Epithelial cell of proximal tubule (primary cell): Measurements from ENCODE around the gene DENND2D. TPM values are rescaled to one million over a fixed set of nuclear protein-coding genes. Genes with fewer than 3 reads are reported as not detected.

Experiments
- DNase-seq: peaks from one replicate; pipeline ENCODE4 v3.0.0-alpha.2; 2011; ENCODE audit warnings: low read depth
- H3K4me3 ChIP-seq: 2 replicates; pipeline ENCODE4 v1.5.1; 2011; ENCODE audit warnings: low read depth, mild to moderate bottlenecking, low read length
- total RNA-seq: library from RNA; depleted of rRNA; stranded (reverse); fragments of >200 nt; gene quantifications from 2 replicates; pipeline ENCODE4 v1.2.3, GENCODE V29; 2015
- TF ChIP-seq, protein P1 (sequence below): conservative IDR thresholded peaks from 2 replicates; pipeline ENCODE4 v1.5.1; 2012; ENCODE audit warnings: low read depth, mild to moderate bottlenecking, low read length

DENND2D gene
- total RNA-seq, 1 donor from 2014 or later, result 8.1 TPM

GRCh38 chr1:111221633-111222291 is 21.3 kb upstream of the DENND2D start:
- DNase-seq, result no peak
- no peak overlapping the region for H3K4me3 ChIP-seq
- TF ChIP-seq, protein P1, sequence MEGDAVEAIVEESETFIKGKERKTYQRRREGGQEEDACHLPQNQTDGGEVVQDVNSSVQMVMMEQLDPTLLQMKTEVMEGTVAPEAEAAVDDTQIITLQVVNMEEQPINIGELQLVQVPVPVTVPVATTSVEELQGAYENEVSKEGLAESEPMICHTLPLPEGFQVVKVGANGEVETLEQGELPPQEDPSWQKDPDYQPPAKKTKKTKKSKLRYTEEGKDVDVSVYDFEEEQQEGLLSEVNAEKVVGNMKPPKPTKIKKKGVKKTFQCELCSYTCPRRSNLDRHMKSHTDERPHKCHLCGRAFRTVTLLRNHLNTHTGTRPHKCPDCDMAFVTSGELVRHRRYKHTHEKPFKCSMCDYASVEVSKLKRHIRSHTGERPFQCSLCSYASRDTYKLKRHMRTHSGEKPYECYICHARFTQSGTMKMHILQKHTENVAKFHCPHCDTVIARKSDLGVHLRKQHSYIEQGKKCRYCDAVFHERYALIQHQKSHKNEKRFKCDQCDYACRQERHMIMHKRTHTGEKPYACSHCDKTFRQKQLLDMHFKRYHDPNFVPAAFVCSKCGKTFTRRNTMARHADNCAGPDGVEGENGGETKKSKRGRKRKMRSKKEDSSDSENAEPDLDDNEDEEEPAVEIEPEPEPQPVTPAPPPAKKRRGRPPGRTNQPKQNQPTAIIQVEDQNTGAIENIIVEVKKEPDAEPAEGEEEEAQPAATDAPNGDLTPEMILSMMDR, result no peak

DNA sequence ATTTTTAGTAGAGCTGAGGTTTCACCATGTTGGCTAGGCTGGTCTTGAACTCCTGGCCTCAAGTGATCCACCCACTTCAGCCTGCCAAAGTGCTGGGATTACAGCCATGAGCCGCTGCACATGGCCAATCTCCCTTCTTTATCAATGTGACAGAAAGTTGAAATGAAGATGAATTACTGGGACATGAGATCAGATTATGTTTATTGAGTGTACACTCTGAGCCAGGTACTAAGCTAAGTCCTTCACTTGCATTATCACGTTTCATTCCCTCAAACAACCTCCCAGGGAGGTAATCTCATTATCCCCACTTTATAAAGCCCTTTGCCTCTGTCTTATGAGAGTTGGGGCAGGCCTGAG is 20.8 kb upstream of the DENND2D start:
- H3K4me3 ChIP-seq, result no peak overlapping the region
- no peak for DNase-seq
- TF ChIP-seq, protein P1, result no peak

DNA sequence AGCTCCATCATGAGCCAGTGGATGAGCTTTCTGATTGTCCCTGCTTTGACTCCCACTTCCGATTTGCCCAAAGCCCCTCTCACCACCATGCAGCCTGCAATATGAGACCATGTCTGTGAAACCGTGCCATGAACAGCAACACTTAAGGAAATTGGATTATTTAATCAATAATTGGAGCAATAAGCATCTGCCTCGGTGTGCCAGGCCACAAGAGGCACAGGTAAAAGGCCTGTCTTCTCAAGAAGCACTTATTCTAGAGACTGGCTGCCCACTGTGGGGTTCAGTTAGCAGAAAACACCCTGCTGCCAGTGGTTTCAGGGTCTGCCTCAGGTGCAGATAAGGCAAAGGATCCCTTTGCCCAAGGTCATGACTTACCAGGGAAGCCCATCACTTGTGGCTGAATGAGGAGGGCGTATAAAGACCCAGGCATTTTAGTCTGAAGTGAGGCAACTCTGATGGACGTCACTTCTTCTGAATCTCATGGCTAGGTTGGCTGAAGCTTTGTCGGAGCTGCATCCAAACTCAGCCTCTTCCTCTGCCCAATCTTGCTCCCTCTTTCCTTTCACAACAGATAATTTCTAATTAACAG is 19.9 kb upstream of the DENND2D start:
- H3K4me3 ChIP-seq, result no peak overlapping the region
- no peak for DNase-seq
- TF ChIP-seq, protein P1, result no peak

DNA sequence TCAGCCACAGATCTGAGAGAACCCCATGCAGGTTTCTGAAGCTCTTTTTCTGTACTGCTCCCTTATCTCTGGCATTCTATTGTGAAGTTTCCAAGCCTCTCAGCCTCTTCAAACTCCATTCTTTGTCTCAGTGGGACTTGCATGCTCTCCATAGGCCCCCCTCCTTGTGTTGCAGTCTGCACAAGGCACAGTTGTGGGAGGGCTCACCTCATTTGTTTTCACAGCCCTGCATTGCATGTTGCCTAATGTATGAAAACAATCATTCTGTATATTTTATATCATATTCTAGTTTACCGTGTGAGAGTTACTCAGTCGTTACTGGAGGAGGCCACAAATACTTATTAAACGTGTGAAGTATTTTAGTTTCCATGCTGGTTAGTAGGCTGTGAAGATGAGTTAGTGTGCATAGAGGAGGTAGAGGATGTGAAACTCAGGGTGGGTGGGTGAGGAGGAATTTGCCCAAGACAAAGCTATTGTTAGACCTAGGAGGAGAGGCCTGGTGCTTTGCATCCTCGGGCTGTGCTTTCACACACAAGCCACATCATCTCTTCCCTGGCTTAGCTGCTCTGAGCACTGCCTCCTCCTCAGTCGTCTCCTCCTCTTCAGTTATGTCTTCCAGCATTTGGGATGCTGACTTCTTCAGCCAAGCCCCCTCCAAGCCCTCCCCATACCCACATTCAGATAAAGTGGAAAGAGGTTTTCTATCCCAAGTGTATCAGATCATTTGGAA is 19.3 kb upstream of the DENND2D start:
- TF ChIP-seq, protein P1, result no peak
- H3K4me3 ChIP-seq, result no peak overlapping the region
- DNase-seq, result no peak

- no peak for DNase-seq
- no peak overlapping the region for H3K4me3 ChIP-seq
- TF ChIP-seq, protein P1, result no peak
Observed at GRCh38 chr1:111218701-111219556, 18.5 kb upstream of the DENND2D start.

GRCh38 chr1:111217183-111217910 is 16.9 kb upstream of the DENND2D start:
- TF ChIP-seq, protein P1, result no peak
- DNase-seq, result no peak

More at GRCh38 chr1:111217183-111217910, 16.9 kb upstream of the DENND2D start:
- H3K4me3 ChIP-seq, result no peak overlapping the region
